ENCODE results near the gene ANO2.

The ANO2 gene

DNA sequence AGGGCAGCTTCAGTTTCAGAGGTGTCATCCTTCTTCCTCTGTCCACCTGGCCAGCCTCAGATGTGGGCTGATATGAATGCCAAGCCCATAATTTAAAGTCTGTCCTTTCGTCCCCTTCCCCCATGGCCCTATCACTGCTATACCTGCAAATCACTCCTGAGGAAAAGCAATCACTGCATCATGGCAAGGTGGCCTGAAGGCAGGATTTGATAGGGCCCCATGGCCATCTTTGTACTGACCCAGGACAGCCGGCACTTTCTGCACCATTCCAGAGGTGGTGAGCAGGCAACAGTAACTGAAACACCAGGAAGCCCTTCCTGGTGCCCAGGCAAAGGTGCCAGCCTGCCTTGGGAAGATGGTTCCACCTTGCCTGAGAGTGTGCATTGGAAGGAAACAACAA, 60.8 kb downstream of the ANO2 start:
- Histone ChIP-seq H3K27me3 (ENCODE audit: control insufficient read depth, insufficient read depth, low read length) (no peaks in the 10 kb centered on the region), H3K9ac (ENCODE audit: low read length) (no peak overlapping the region), H3K4me3 (ENCODE audit: low read depth, low read length) (no peak overlapping the region), H3K27ac (ENCODE audit: low read depth, low read length) (no peak overlapping the region), H3K9me3 (ENCODE audit: control insufficient read depth, insufficient read depth, low read depth, low read length) (peaks cover 6% of the 10 kb centered on the region; the same call in 1 of the 2 replicates), H3K36me3 (ENCODE audit: control insufficient read depth, insufficient read depth, low read length) (no peaks in the 10 kb centered on the region), H3K4me1 (ENCODE audit: control insufficient read depth, insufficient read depth, low read length) (peaks cover 13% of the 10 kb centered on the region)

DNA sequence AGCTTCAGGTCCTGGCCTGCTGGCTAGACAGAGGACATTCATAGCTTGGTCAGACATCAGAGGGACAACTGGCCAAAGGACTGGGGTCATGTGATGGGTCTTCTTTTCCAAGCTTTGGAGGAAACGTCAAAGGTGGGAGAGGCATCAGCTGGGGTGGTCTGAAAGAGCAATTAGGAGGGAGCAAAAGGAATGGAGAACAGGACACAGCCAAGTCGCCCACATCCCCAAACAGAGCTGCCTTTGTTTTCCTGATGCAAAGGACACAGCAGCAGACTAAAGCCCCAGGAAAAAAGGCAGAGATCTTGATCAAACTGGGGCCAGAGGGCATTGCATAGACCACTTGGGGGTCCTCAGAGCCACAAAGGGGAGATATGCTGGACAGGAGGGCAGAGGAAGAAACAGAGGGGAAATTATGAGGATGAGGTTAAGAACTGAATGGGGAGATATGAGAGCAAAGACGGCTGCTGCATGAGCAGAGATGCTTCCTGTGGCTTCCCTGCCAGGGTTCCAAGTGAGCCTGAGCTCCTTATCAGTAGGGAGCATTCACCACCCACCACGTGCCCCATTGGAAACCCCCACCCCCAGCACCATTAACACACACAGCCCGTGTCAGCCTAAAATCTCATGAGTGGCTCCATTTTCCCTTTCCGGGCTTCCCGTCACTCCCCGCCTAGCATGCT, 62.4 kb downstream of the ANO2 start:
- H3K9ac ChIP-seq (ENCODE audit: low read length) = no peak overlapping the region
- H3K27ac ChIP-seq (ENCODE audit: low read depth, low read length) = no peak overlapping the region
- H3K27me3 ChIP-seq (ENCODE audit: control insufficient read depth, insufficient read depth, low read length) = no peaks in the 10 kb centered on the region
- peaks cover 13% of the 10 kb centered on the region for H3K4me1 ChIP-seq (ENCODE audit: control insufficient read depth, insufficient read depth, low read length)
- H3K4me3 ChIP-seq (ENCODE audit: low read depth, low read length) = no peak overlapping the region
- no peaks in the 10 kb centered on the region for H3K36me3 ChIP-seq (ENCODE audit: control insufficient read depth, insufficient read depth, low read length)
- no peaks in the 10 kb centered on the region for H3K9me3 ChIP-seq (ENCODE audit: control insufficient read depth, insufficient read depth, low read depth, low read length)

DNA sequence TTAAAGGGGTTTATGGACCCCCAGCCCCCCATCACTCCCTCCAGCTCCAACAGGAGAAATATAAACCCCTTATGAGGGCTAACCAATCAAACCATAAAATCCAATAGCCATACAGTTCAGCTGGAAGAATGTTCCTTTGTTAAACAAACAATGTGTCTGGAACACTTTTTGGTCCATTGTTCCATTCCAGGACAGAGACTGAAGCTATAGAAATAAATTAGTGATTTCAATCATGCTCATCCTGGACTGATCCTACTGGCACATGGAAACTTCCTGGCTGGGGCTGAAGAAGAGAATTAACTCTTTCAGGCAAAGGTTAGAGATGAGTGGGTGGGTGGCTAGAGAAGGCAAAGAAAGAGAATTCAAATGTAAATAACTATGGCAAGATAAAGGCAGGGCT, 63.4 kb downstream of the ANO2 start:
- Histone ChIP-seq H3K9ac (ENCODE audit: low read length) (no peak overlapping the region), H3K9me3 (ENCODE audit: control insufficient read depth, insufficient read depth, low read depth, low read length) (no peaks in the 10 kb centered on the region), H3K36me3 (ENCODE audit: control insufficient read depth, insufficient read depth, low read length) (no peaks in the 10 kb centered on the region), H3K27ac (ENCODE audit: low read depth, low read length) (no peak overlapping the region), H3K27me3 (ENCODE audit: control insufficient read depth, insufficient read depth, low read length) (no peaks in the 10 kb centered on the region), H3K4me1 (ENCODE audit: control insufficient read depth, insufficient read depth, low read length) (peaks cover 13% of the 10 kb centered on the region), H3K4me3 (ENCODE audit: low read depth, low read length) (no peak overlapping the region)

DNA sequence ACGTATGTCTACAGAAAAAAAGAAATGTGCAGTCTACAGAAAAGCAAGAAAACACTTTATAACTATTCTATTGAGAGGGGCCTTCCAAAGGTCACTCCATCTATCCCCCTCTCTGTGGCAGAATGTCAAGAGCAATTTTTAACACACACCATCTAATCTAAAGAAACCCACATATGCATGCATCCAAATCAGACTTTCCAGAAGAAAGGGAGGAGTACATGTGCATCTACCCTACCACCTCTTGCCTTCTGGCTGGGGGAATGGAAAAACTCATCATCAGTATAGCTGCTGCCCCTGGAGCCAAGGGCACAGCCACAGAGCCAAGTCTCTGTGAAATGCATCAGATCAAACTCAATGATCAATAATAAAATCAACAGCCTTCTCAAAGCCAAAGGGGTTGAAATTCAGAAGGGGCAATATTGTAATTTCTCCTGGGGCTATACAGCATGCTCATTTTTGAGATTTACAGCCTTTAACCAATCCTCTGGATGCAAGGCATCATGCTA, 63.9 kb downstream of the ANO2 start:
- Histone ChIP-seq H3K4me3 (ENCODE audit: low read depth, low read length) (no peak overlapping the region), H3K36me3 (ENCODE audit: control insufficient read depth, insufficient read depth, low read length) (no peaks in the 10 kb centered on the region), H3K4me1 (ENCODE audit: control insufficient read depth, insufficient read depth, low read length) (peaks cover 13% of the 10 kb centered on the region), H3K27me3 (ENCODE audit: control insufficient read depth, insufficient read depth, low read length) (no peaks in the 10 kb centered on the region), H3K9me3 (ENCODE audit: control insufficient read depth, insufficient read depth, low read depth, low read length) (no peaks in the 10 kb centered on the region), H3K9ac (ENCODE audit: low read length) (no peak overlapping the region), H3K27ac (ENCODE audit: low read depth, low read length) (no peak overlapping the region)

DNA sequence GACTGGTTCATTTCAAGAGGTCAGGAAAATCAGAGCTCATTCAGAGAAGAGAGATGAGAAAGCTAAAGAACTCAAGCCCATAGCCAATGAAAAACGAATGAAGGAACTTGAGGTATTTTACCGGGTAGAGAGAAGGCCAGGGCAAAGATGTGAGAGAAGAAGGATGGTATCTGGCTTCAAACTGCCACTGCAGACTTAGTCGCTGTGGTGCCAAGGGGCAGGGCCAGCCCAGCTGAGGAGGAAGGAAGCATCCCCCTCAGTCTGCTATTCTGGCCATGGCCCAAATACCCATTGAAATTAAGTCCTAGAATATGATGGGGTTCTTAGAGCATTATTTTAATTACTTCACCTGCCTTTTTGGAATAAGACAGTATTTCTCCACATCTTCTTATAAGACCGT, 69.2 kb downstream of the ANO2 start:
- no peak overlapping the region for H3K9ac ChIP-seq (ENCODE audit: low read length)
- no peaks in the 10 kb centered on the region for H3K36me3 ChIP-seq (ENCODE audit: control insufficient read depth, insufficient read depth, low read length)
- no peak overlapping the region for H3K27ac ChIP-seq (ENCODE audit: low read depth, low read length)
- H3K27me3 ChIP-seq (ENCODE audit: control insufficient read depth, insufficient read depth, low read length) = no peaks in the 10 kb centered on the region
- H3K9me3 ChIP-seq (ENCODE audit: control insufficient read depth, insufficient read depth, low read depth, low read length) = no peaks in the 10 kb centered on the region
- H3K4me1 ChIP-seq (ENCODE audit: control insufficient read depth, insufficient read depth, low read length) = peaks cover 13% of the 10 kb centered on the region; the same call in 1 of the 2 replicates
- H3K4me3 ChIP-seq (ENCODE audit: low read depth, low read length) = no peak overlapping the region

DNA sequence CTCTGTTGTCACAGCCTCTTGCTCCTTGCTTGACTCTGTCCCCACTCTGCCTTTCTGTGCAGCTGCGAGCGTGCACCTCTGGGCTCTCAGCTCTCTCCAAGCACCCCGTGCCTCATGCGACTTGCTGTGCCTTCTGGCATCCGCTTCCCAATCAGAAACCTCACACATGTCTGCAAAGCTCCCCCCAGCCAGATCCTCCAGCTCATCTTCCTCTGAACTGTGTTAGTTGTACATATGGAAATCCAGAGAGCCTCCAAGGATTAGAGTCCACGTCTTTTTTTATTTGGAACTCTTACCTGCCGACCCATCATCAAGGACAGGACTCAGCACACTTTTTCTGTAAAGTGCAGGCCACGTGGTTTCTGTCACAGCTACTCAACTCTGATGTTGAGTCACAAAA, 70.5 kb downstream of the ANO2 start:
- Histone ChIP-seq H3K27ac (ENCODE audit: low read depth, low read length) (no peak overlapping the region), H3K9me3 (ENCODE audit: control insufficient read depth, insufficient read depth, low read depth, low read length) (no peaks in the 10 kb centered on the region), H3K36me3 (ENCODE audit: control insufficient read depth, insufficient read depth, low read length) (no peaks in the 10 kb centered on the region), H3K9ac (ENCODE audit: low read length) (no peak overlapping the region), H3K27me3 (ENCODE audit: control insufficient read depth, insufficient read depth, low read length) (no peaks in the 10 kb centered on the region), H3K4me3 (ENCODE audit: low read depth, low read length) (no peak overlapping the region), H3K4me1 (ENCODE audit: control insufficient read depth, insufficient read depth, low read length) (peaks cover 13% of the 10 kb centered on the region; the same call in 1 of the 2 replicates)

DNA sequence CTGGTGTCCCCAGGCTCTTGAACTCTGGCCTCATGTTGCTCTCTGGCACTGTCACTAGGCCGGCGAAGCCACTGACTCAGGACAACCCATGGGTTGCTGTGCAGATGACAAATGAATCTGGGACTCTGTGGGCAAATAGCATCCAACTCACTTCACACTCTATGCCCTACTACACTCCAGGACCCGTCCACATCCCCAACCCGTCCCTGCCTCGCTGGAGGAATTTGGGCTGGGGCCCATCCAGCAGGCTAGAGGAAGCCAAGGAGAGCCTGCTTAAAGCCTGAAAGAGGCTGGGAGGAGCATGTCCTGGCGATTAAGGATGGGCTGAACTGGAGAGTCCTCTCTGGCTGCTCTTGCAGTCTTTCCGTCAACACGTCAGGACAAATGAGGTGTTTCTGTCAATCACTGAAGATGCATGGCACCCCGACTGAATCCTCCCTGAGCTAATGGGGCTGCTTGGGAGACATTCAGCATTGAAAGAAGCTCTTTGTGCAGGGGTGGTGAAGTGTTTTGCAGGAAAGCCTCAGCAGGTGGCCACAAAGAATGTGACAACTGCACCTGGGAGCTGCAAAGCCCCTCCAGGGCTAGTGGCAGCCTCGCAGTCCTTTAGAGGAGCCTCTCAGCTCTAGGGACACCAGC, 71.7 kb downstream of the ANO2 start:
- Histone ChIP-seq H3K9me3 (ENCODE audit: control insufficient read depth, insufficient read depth, low read depth, low read length) (no peaks in the 10 kb centered on the region), H3K4me1 (ENCODE audit: control insufficient read depth, insufficient read depth, low read length) (peaks cover 18% of the 10 kb centered on the region; the same call in 1 of the 2 replicates)

DNA sequence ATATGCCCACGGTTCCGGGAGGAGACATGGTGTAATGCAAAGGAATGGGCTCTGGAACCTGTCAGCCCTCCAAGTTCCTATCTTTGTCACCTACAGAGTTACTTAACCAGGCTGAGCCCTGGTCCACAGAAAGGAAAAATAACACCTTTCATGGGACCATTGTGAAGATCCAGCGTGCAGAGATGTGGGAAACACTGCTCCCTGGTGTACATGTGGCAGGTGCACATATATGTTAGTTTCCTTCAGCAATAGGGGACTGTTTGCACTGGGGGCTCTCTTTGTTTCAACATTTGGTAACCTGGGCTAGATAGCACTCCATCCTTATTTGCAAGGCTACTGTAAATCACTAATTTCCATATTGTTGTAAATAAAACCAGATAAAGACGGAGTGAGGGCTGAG, 72.3 kb downstream of the ANO2 start:
- H3K27ac ChIP-seq (ENCODE audit: low read depth, low read length) = no peak overlapping the region

More for the DNA sequence above, 71.7 kb downstream of the ANO2 start:
- Histone ChIP-seq H3K36me3 (ENCODE audit: control insufficient read depth, insufficient read depth, low read length) (no peaks in the 10 kb centered on the region), H3K9ac (ENCODE audit: low read length) (no peak overlapping the region), H3K27ac (ENCODE audit: low read depth, low read length) (no peak overlapping the region), H3K27me3 (ENCODE audit: control insufficient read depth, insufficient read depth, low read length) (no peaks in the 10 kb centered on the region), H3K4me3 (ENCODE audit: low read depth, low read length) (no peak overlapping the region)

DNA sequence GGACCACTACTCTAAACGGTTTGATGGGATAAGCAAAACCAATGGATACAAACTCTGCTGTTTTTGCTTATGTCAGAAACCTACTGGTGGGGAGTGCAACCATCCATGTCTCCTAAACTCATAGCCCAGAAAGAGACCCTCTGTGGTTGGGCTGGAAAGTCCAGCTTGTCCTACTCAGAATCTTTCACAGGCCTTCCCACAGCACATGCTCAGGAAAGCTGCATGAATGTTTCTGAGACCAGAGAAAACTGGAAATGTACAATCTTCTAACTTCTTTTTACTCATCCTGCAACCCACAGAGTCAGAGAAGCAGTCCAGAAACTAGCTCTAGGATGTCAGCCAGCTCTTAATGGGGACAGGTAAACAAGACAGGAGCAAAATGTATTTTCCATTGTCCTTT, 73.3 kb downstream of the ANO2 start:
- Histone ChIP-seq H3K4me3 (ENCODE audit: low read depth, low read length) (no peak overlapping the region), H3K36me3 (ENCODE audit: control insufficient read depth, insufficient read depth, low read length) (no peaks in the 10 kb centered on the region), H3K27me3 (ENCODE audit: control insufficient read depth, insufficient read depth, low read length) (no peaks in the 10 kb centered on the region), H3K9ac (ENCODE audit: low read length) (no peak overlapping the region), H3K4me1 (ENCODE audit: control insufficient read depth, insufficient read depth, low read length) (peaks cover 18% of the 10 kb centered on the region; the same call in 1 of the 2 replicates), H3K27ac (ENCODE audit: low read depth, low read length) (no peak overlapping the region), H3K9me3 (ENCODE audit: control insufficient read depth, insufficient read depth, low read depth, low read length) (no peaks in the 10 kb centered on the region)

More for the DNA sequence above, 72.3 kb downstream of the ANO2 start:
- Histone ChIP-seq H3K9ac (ENCODE audit: low read length) (no peak overlapping the region), H3K27me3 (ENCODE audit: control insufficient read depth, insufficient read depth, low read length) (no peaks in the 10 kb centered on the region), H3K9me3 (ENCODE audit: control insufficient read depth, insufficient read depth, low read depth, low read length) (no peaks in the 10 kb centered on the region), H3K4me3 (ENCODE audit: low read depth, low read length) (no peak overlapping the region), H3K4me1 (ENCODE audit: control insufficient read depth, insufficient read depth, low read length) (peaks cover 18% of the 10 kb centered on the region; the same call in 1 of the 2 replicates), H3K36me3 (ENCODE audit: control insufficient read depth, insufficient read depth, low read length) (no peaks in the 10 kb centered on the region)

DNA sequence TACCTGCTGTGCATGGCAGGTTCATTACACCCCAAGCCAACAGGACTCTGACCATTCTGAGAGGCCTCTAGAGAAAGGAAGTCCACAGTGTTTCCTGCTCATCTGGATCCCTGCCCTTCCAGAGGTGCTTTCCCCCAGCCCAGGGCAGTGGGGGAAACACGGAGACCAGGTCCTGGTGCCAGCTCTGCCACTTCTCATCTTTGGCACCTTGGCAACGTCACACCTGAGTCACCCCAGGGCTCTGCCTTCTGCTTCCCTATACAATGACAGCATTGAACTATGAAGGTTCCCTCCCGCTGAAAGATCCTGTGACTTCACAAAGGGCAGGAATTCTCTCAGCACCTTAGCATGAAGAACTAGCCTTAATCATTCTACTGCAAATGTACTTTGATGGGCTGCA, 74.9 kb downstream of the ANO2 start:
- no peak overlapping the region for H3K4me3 ChIP-seq (ENCODE audit: low read depth, low read length)
- peaks cover 18% of the 10 kb centered on the region; the same call in 1 of the 2 replicates for H3K4me1 ChIP-seq (ENCODE audit: control insufficient read depth, insufficient read depth, low read length)
- no peaks in the 10 kb centered on the region for H3K9me3 ChIP-seq (ENCODE audit: control insufficient read depth, insufficient read depth, low read depth, low read length)
- no peaks in the 10 kb centered on the region for H3K36me3 ChIP-seq (ENCODE audit: control insufficient read depth, insufficient read depth, low read length)
- no peak overlapping the region for H3K9ac ChIP-seq (ENCODE audit: low read length)
- no peak overlapping the region for H3K27ac ChIP-seq (ENCODE audit: low read depth, low read length)
- no peaks in the 10 kb centered on the region for H3K27me3 ChIP-seq (ENCODE audit: control insufficient read depth, insufficient read depth, low read length)

DNA sequence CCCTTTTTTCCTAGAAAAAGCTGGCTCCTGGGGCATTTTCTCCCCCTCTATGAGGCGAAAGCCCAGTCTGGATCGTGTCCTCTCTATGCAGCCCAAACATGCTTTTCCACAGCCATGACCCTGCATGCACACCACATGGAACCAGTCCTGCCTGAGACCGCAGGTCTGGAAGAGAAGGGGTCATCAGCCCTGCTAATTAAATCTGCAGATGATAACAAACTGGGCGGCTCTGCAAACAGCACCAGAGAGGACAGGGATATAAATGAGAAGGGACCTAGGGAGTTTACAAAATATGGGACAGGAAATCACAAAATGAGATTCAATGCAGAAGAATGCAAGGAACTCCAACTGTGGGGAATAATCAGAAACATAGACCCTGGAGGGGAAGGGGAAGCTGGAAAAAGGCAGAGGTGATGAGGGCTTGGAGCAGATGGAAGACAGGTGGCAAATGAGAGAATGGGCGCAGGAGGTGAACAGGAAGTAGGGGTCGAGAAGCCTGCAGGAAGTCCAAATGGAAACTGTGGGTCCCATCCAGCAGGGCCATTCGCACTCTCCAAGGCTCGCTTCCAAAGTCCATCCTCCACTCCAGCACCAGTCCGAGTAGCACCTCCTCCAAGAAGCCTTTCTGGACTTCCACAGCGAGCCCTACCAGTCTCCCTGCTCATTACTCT, 76.3 kb downstream of the ANO2 start:
- no peak overlapping the region for H3K9ac ChIP-seq (ENCODE audit: low read length)
- no peaks in the 10 kb centered on the region for H3K27me3 ChIP-seq (ENCODE audit: control insufficient read depth, insufficient read depth, low read length)
- no peak overlapping the region for H3K27ac ChIP-seq (ENCODE audit: low read depth, low read length)
- H3K36me3 ChIP-seq (ENCODE audit: control insufficient read depth, insufficient read depth, low read length) = no peaks in the 10 kb centered on the region
- peaks cover 12% of the 10 kb centered on the region; the same call in 1 of the 2 replicates for H3K4me1 ChIP-seq (ENCODE audit: control insufficient read depth, insufficient read depth, low read length)
- no peak overlapping the region for H3K4me3 ChIP-seq (ENCODE audit: low read depth, low read length)
- no peaks in the 10 kb centered on the region for H3K9me3 ChIP-seq (ENCODE audit: control insufficient read depth, insufficient read depth, low read depth, low read length)

All from HUES6 (cell line).